Activated naive CD8-positive, alpha-beta T cell treated with anti-CD3 and anti-CD28 coated beads, Interleukin-2, amount 50 U/mL, for 16 hours (primary cell): ENCODE data around the gene GDPD4.

ENCODE experiments used
- DNase-seq: peaks from one replicate; pipeline ENCODE4 v3.0.0-alpha.2; 2020; ENCODE audit warnings: low read depth, low spot score

The GDPD4 gene

DNA sequence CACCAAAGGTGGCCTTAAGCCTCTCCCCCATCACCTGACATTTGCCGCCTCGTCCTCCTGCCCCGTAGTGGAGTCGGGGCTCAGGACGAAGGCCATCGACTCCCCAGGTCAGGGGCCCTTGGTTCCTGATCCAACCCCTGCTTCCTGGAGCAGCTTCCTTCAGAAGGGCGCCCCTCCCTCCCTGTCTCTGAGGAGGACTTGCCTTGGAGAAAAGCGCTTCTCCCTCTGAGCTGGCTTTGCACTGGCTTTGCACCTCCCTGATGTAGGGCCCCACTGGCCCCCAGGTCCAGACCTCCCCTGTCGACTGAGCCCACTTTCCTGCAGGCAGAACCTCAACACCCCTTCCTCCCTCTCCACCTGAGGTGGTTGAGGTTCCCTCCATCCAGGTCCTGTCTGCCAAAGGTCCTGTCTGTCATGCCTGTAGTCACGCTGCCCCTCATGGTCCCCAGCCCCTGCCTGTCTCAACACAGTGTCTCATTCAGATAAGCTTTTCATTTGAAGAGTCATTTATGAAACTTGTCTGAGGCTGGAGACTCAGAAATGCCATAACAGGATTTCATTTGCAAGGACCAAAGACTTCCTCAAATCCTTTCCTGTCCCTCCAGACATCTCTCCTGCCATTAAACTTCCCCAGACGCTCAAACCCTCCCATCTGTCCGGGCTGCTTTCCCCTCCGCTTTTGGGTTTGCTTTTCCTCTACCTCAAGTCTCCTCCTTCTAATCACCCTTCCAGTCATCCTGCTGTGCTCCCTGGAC is 95.0 kb downstream of the GDPD4 start:
- no peak for DNase-seq

DNA sequence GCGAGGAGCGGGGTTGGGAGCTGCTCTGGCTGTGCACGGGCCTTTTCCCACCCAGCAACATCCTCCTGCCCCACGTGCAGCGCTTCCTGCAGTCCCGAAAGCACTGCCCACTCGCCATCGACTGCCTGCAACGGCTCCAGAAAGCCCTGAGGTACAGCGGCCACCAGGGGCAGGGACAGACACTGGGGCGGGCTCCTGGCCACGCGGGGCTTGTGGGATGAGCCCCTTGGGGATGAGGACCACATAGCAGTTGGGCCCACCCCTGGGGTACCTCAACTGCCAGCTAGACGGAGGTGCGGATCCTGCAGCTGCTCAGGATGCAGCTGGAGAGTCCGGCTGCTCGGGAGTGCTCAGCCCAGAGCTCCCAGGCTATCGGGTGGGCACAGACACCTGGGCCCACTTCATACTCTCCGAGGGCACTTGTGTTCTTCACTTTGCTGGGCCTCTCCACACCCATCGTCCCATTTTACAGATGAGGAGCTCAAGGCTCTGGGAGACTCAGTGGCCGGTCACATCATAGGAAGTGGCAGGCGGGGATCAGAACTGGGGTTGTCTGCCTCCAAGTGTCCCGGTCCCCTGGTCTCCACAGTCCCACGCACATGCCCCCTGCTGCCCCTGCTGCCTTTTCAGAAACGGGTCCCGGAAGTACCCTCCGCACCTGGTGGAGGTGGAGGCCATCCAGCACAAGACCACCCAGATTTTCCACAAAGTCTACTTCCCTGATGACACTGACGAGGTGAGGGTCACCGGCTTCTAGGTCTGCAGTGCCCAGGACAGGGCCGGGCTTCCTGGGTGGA is 95.8 kb downstream of the GDPD4 start:
- DNase-seq: no peak

DNA sequence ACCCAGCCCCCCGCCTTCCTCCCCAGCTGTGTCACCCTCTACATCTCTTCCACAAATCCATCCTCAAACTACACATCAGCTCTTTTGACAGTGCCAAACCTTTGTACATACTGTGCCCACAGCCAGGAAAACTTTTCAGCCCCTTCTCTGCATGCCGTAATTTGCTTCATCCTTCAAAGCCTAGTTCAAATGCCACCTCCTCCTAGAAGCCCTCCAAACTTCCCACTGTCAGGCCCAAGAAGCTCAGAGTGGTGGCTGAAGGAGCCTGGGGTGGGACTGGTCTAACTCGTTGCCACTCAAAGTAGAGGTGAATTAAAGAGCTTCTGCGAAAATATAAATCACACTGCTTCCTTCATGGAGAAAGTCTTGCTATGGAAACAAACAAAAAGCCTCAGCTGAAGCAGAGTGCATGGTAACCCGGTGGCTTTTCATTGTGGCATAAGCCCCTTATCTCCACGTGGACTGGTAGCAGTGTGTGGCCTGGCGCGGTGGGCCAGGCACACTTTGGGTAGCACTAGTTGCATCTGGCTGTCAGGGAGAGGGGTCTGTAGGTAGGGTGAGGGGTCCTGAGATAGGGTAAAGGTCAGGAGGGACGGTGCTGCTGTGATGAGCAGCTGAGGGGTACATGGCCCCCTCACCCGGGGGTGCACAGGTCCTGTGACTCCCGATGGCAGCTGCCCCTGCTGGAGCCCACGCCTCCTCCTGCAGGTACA is 96.6 kb downstream of the GDPD4 start:
- DNase-seq: no peak

DNA sequence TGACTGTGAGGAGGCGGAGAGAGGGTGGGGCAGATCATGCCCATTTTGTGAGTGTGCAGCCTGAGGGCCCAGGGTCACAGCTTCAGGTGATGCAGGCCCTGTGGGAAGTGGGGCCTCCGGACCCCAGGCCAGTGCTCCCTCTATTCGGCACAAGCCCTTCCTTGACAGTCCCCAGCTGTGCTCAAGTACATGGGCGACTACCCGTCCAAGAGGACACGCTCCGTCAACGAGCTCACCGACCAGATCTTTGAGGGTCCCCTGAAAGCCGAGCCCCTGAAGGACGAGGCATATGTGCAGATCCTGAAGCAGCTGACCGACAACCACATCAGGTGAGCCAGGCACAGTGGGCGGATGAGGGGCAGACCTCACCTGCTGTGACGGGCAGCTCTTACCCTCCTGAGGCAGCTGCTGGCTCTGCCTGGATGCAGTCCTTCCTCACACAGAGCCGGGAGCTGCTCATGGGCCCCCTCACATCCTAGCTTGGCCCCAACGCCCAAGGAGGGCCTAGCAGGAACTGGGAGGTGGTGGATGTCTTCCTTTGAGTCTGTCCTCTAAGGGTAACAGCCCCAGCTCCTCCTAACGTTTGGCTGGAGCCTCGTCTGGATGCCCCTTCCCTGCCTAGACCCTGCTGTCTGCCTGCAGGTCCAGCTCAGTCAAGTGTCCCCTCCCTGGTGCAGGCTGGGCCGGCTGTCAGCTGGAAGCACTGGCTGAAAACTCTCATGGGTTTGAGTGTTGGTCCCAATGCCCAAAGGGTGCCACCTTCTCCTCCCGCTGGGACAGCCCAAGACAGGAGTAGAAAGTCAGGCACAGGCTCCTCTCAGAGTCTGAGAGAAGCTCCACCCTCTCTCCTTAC is 97.4 kb downstream of the GDPD4 start:
- DNase-seq: no peak

- DNase-seq: no peak
Measured at GRCh38 chr11:77202941-77203900, 98.3 kb downstream of the GDPD4 start.

DNA sequence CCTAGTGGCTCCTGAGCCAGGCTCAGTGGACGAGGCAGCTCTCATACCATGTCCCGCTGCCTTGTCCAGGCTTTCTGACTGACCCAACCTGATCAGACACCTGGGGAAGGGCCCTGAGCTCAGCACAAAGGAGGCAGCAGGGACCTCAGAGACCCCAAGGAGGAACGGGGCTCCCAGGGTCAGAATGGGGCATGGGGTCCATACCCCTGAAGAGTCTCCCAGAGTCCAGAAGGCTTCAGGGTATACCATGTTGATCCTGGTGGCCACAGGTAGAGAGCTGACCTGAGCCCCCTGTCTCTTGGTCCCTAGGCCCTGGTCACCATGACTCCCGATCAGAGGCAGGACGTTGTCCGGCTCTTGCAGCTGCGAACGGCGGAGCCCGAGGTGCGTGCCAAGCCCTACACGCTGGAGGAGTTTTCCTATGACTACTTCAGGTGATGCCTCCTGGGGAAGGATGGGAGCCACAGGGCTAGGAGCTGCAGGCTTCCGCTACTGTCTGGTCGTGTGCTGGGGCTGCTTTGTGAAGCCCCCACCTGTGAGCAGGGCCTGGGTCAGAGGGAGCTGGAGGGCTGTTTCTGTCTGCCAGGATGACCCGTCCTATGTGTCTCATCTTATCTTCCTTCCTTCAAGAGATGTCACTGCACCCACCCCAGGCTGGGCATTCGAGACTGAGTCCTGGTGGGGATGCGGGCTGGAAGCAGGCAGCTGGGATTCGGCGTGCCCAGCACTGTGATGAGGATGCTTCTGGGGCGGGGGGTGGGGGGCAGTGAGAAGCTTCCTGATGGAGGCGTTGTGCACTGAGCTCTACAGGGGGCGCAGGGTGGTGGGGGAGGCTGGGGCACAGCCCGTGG is 99.3 kb downstream of the GDPD4 start:
- DNase-seq: no peak

DNA sequence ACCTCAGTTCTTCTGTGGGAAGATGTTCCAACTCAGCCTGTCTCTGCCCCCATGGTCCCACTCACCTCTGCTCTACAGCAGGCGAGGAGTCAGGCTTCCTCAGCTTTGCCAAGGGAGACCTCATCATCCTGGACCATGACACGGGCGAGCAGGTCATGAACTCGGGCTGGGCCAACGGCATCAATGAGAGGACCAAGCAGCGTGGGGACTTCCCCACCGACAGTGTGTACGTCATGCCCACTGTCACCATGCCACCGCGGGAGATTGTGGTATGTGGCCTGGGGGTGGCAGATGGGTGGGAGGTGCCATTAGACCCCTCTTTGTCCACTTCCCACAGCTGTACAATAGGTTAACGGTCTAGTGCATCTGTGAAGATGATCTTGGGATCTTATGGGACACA is 100.1 kb downstream of the GDPD4 start:
- no peak for DNase-seq

DNA sequence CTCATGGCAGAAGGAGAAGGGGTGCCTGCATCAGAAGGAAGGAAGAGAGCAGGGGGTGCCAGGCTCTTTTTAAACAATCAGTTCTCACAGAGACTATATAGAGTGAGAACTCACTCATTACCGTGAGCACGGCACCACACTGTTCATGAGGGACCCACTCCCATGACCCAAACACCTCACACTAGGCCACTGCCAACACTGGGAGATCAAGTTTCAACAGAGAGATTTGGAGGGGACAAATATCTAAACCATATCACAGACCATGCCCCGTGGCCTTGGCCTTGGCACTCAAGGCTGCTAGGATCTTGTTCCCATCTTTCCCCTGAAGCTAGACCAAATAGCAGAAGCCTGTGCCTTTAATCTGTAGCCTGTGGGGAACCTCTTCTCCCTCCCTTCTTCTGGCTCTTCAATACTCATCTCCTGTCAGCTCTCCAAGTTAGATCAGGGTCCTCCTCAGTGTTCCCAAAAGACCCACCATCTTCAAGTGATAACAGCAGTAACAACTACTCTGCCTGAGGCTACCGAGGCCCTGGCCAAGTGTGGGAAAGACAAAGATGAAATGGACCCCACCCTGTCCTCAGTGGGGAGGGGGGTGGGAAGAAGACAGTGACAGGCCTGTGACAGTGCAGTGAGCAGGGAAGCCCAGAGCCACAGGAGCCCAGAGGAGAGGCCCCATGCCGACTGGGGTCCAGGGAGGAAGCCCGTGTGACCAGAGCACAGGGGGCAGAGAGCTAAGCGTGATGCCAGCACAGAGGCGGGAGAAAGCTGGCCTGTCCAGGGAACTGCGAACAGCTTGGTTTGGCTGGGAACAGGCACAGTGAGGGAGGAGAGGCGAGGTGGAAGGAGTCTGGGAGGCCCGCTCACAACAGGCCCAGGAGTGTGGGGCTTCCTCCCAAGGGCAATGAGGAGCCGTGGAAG is 100.9 kb downstream of the GDPD4 start:
- DNase-seq: no peak

GRCh38 chr11:77199137-77199745 is 102.2 kb downstream of the GDPD4 start:
- DNase-seq: no peak

GRCh38 chr11:77198440-77198849 is 103.0 kb downstream of the GDPD4 start:
- no peak for DNase-seq

- DNase-seq: no peak
Measured at GRCh38 chr11:77197626-77198320, 103.7 kb downstream of the GDPD4 start.

DNA sequence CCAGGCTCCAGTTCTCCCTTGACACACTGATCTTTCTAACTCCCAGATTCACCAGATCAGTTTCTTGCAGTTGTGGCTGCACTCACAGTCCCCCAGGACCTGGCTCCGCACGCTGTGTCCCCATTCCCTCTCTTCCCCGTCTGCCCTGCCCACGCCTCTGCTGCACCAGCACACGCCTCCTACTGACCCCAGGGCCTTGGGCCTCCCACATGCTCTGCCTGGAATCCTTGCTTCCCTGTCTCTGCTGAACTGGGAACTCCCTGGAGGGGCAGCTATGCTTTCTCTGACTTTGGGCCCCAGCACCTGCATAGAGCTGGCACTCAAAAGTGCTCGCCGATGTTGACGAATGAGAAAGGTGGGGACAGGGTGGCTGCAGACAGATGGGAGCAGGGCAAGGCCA is 104.5 kb downstream of the GDPD4 start:
- DNase-seq: no peak

GRCh38 chr11:77195071-77195755 is 106.3 kb downstream of the GDPD4 start:
- DNase-seq: no peak

- no peak for DNase-seq
Measured at GRCh38 chr11:77193911-77194830, 107.3 kb downstream of the GDPD4 start.

DNA sequence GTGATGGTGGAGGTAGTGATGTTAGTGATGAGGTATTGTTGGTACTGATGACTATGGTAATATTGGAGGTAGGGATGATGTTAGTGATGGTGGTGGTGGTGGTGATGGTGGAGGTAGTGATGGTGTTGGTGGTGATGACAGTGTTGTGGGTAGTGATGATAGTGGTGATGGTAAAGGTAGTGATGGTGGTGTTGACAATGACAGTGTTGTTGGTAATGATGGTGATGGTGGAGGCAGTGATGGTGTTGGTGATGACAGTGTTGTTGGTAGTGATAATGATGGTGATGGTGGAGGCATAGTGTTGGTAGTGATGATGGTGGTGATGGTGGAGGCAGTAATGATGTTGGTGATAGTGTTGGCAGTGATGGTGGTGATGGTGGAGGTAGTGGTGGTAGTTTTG is 108.3 kb downstream of the GDPD4 start:
- DNase-seq: no peak
